Activated CD4-positive, alpha-beta T cell treated with anti-CD3 and anti-CD28 coated beads for 4 hours (primary cell): ENCODE measurements around the gene HSPA12A.
"Not testable (repeated sequence)": the region's sequence is repeated elsewhere in the genome, so short reads cannot be mapped to it uniquely, and the experiment has no call there.

Experiments
- DNase-seq, 2 donors: peaks; one replicate each; pipeline ENCODE4 v3.0.0-alpha.2; 2020

The HSPA12A gene

DNA sequence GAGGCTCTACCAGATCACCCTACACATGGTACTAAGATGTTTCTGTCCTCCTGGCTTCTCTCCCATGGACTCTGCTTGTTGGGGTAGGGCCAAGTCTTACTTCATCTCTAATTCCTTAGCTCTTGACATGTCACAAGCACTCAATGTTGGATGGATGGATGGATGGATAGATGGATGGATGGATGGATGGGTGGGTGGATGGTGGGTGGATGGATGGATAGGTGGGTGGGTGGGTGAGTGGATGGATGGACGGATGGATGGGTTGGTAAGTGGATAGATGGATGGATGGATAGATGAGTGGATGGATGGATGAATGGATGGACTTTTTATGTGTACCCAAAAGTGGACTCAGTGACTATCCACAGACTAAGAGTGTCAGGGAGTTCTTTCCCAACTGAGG lies 28.5 kb downstream of the HSPA12A start:
- DNase-seq: no peak

- no peak for DNase-seq
Measured at GRCh38 chr10:116712989-116713543, 29.3 kb downstream of the HSPA12A start.

DNA sequence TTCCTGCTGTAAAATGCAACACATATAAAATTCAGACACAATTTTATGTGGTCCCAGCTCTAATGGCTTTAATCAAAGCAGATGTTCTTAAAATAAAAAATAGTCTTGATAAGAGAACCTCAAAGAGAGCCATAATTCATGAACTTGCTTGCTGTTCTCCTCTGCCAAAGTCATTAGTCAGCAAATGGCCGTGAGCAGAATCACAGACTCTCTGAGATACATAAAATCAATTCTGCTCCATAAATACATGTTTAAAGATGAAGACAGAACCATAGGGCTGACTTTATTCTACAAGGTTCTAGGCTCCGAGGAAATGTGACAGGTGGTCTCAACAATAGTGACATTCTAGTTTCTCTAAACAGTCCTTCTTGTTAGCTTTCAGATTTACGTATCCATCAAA lies 29.8 kb downstream of the HSPA12A start:
- no peak for DNase-seq

GRCh38 chr10:116711803-116712202 lies 30.6 kb downstream of the HSPA12A start:
- not testable (repeated sequence) for DNase-seq

GRCh38 chr10:116710076-116710475 lies 32.3 kb downstream of the HSPA12A start:
- DNase-seq: no peak

DNA sequence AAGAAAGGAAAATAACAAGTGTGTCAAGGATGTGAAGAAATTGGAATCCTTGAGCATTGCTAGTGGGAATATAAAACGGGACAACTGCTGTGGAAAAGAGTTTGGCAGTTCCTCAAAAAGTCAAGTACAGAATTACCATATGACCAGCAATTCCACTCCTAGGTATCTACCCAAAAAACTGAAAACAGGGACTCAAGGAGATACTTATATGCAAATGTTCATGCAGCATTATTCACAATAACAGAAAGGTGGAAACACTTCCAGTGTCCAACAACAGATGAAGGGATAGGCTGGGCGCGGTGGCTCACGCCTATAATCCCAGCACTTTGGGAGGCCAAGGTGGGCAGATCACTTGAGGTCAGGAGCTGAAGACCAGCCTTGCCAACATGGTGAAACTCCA lies 33.5 kb downstream of the HSPA12A start:
- no peak for DNase-seq

DNA sequence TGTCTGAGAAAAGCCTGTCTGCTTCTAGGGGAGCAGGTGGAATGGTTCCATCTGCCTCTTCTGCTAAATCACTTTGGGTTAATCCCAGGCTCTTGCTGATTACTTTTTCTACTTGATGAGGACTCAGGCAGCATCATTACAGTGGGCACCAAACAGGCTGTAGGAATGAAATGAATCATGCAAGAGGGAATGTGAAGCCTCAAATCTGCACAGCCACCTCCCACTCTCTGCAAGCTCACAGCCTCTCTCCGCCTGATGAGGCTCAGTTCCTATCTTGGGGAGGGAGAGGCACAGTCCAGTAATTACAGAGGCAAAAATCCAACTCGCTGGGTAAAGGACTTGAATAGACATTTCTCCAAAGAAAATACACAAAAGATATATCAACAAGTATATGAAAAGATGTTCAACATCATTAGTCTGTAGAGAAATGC lies 34.0 kb downstream of the HSPA12A start:
- no peak for DNase-seq

DNA sequence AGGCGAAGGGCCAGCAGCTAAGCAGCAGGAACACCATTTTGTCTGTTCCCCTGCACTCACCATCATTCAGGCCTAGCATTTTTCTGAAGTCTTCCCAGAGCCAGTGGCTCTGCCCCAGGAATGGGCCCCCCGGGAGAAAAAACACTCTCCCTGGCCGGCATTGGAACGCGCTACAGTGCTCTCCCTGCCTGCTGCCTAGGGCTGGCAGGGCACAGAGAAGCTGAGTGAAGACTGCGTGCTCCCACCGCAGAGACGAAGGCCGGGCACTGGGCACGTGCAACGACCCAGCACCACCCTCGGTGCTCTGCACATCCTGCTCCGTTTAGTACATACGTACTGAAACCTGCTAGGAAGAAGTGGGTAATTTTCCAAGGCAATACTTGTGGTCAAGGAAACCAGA lies 34.4 kb downstream of the HSPA12A start:
- no peak for DNase-seq

- DNase-seq: no peak
Measured at GRCh38 chr10:116706281-116706680, 36.1 kb downstream of the HSPA12A start.

GRCh38 chr10:116705498-116705897 lies 36.9 kb downstream of the HSPA12A start:
- DNase-seq: no peak

DNA sequence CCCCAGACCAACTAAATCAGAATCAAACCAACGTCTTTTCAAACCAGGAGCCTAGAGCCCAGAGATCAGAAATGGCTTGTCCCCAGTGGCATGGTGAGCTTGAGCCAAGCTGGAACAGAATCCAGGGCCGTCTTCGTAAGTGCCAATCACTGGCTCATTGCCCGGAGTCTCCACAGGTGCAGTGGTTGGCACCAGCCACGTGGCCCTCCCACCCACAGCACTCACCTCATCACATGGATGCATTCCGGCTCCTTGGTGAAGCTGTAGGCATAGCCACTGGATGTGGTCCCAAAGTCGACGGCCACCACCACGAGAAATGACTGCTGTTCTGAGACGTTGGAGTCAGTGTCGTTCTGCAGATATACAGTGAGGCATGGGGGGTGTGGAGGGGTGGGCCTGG lies 37.4 kb downstream of the HSPA12A start:
- no peak for DNase-seq

- DNase-seq: no peak
Measured at GRCh38 chr10:116702165-116702564, 40.2 kb downstream of the HSPA12A start.

GRCh38 chr10:116699471-116700150 lies 42.8 kb downstream of the HSPA12A start:
- DNase-seq: no peak

- no peak for DNase-seq
Measured at GRCh38 chr10:116699049-116699448, 43.3 kb downstream of the HSPA12A start.

DNA sequence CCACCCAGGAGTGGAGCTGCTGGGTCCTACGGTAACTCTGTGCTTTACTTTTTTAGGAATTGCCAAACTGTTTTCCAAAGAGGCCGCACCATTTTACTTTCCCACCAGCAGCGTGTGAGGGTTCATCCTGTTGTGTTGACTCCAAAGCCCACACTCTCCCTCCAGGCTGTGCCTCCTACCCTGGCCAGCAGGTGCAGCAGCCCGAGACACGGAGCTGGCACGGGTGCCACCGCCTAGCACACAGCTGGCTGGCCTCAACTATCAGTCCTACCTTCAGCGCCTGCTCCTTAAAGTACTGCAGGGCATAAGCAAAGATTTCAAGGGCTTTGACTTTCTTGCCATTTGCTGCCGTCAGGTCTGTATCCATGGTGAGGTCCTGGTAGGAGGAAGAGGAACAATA lies 44.0 kb downstream of the HSPA12A start:
- no peak for DNase-seq

DNA sequence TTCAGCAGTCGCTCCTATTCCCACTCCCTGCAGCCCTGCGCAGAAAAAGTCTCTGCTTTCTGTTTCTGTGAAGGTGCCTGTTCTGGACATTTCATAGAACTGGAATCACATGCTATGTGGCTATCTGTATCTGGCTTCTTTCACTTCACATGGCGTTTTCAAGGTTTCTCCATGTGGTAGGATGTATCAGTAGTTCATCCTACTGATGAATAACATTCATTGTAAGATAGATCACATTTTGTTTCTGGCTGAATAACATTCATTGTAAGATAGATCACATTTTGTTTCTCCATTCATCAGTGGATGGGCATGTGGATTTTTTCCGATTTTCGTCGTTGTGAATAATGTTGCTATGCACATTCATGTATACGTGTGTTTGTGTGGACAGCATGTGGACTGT lies 44.5 kb downstream of the HSPA12A start:
- DNase-seq: no peak

DNA sequence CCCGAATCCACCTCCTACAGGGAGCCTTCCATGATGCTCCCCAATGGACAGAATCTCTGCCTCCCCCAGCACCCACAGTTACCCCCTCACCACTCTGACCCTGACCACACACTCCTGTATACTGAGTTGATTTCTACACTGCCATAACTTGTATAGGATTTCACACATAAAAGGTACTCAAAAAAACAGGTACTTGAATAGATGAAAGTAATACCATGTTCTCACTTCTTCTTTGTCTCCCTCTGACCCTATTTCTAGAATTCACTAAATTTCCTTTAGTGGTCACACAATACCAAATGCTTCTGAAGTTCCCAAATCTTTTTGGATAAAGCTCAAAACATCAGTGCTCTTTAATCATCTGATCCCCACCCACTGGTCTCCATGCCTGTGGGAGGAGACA lies 45.4 kb downstream of the HSPA12A start:
- DNase-seq: no peak

DNA sequence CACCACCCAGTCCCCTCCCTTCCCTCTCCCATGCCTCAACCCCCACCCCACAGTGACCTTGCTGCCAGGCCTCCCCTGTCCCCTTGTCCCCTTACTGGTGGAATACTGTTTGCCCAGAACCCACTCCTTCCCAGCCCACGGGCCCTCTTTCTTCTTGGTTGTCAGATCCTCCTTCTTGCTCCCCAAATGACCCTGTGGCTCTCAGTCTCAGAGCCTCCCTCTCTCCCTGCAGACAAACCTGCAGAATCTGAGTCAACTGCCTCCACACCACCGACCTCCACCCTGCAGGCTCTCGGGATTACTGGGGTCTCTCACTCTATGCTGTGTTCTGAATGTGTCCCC lies 47.5 kb downstream of the HSPA12A start:
- DNase-seq: no peak

GRCh38 chr10:116694243-116694926 lies 48.0 kb downstream of the HSPA12A start:
- no peak for DNase-seq

- no peak for DNase-seq
Measured at GRCh38 chr10:116692225-116692624, 50.1 kb downstream of the HSPA12A start.

DNA sequence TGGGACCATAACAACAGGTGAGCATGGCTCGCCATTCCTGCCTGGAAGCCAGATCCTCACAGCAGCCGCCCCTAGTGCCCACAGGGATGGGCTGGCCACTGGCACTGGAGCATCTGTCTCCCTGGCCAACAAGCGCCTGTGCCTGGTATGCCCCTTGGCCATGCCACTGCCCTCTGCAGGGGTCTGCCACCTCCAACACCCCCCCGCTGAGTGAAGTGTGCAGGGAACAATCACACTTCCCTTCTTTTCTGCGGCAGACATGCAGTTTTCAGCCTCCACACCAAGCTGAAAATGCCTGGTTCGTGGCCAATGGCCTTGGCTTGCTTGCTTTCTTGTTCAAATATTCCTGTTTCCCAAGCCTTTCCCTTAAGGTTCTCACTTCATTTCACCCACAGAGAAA lies 50.7 kb downstream of the HSPA12A start:
- no peak for DNase-seq

- no peak for DNase-seq
Measured at GRCh38 chr10:116690356-116691322, 51.7 kb downstream of the HSPA12A start.

DNA sequence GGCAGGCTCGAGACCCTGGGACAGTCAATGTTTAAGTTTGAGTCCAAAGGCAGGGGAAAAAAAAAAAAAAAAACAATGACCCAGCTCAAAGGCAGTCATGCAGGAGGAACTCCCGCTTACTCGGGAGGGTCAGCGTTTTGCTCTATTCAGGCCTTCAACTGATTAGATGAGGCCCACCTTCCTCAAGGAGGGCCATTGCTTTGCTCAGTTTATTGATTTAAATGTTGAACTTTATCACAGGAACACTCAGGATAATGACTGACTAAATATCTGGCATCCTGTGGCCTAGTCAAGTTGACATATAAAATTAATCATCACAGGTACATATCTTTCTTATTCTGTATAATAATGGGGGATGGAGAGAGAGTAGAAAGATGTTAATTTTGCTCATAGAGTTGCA lies 52.6 kb downstream of the HSPA12A start:
- DNase-seq: no peak
